H1 (cell line): Measurements from ENCODE around the gene ECEL1. TPM values are rescaled to one million over a fixed set of nuclear protein-coding genes. Genes with fewer than 3 reads are reported as not detected.
"Not testable (repeated sequence)": the region's sequence is repeated elsewhere in the genome, so short reads cannot be mapped to it uniquely, and the experiment has no call there.

ENCODE experiments used
- CTCF ChIA-PET: fragments of 300-600 bp; sonication (Branson Sonifier 250); formaldehyde crosslinking; loops from one replicate; lab custom pipeline; 2021; ENCODE audit not compliant: partially characterized antibody; lab: Charles Lee
- POLR2A ChIA-PET: fragments of 300-600 bp; sonication (Branson Sonifier 250); formaldehyde crosslinking; loops from one replicate; lab custom pipeline; 2021; ENCODE audit warnings: inconsistent platforms; ENCODE audit not compliant: partially characterized antibody; lab: Charles Lee
- DNase-seq, 2 experiments: peaks; one replicate each; pipeline versions ENCODE4 v3.0.0 to v3.0.0-alpha.2; 2010 to 2022; ENCODE audit warnings: low spot score in 2 of 2, low read depth in 1 of 2, mixed read lengths in 1 of 2
- FAIRE-seq: peaks from 2 replicates; lab custom pipeline; 2011; peaks lifted over from hg19 to GRCh38; lab: Jason Lieb, UNC
- H2AFZ ChIP-seq: 2 replicates; pipeline ENCODE4 v1.8.1; 2012; ENCODE audit warnings: low read length, inconsistent platforms
- H2AK5ac ChIP-seq: 2 replicates; pipeline ENCODE4 v1.6.1; 2013; ENCODE audit warnings: low read depth, low read length
- H2BK120ac ChIP-seq: replicated peaks from 2 replicates; pipeline ENCODE3; 2013; ENCODE audit warnings: low read depth, low read length, inconsistent platforms
- H2BK12ac ChIP-seq: 2 replicates; pipeline ENCODE4 v1.6.1; 2013; ENCODE audit warnings: low read depth, low read length
- H2BK15ac ChIP-seq: 2 replicates; pipeline ENCODE4 v1.6.1; 2013; ENCODE audit warnings: low read length
- H2BK20ac ChIP-seq: 2 replicates; pipeline ENCODE4 v1.6.1; 2013; ENCODE audit warnings: low read length
- H2BK5ac ChIP-seq: 2 replicates; pipeline ENCODE4 v1.6.1; 2013; ENCODE audit warnings: low read depth, low read length
- H3K14ac ChIP-seq: 2 replicates; pipeline ENCODE4 v1.6.1; 2013; ENCODE audit warnings: inconsistent platforms; ENCODE audit not compliant: insufficient read length
- H3K18ac ChIP-seq: 2 replicates; pipeline ENCODE4 v1.6.1; 2013; ENCODE audit warnings: low read length; ENCODE audit errors: extremely low read depth
- H3K23ac ChIP-seq: 2 replicates; pipeline ENCODE4 v1.6.1; 2013; ENCODE audit warnings: inconsistent platforms; ENCODE audit not compliant: insufficient read length
- H3K23me2 ChIP-seq: 2 replicates; pipeline ENCODE4 v1.6.1; 2013; ENCODE audit warnings: low read depth, low read length
- H3K27ac ChIP-seq: 2 replicates; pipeline ENCODE4 v1.6.1; 2011; ENCODE audit warnings: low read depth, low read length, inconsistent platforms
- H3K27me3 ChIP-seq, 4 experiments: replicated peaks in 1 of 4; 1 replicate in 1 of 4; 2 replicates in 3 of 4; pipeline versions ENCODE4 v1.6.1 to v1.8.1; 2011 to 2013; ENCODE audit warnings: low read length in 3 of 4, mild to moderate bottlenecking in 3 of 4, inconsistent platforms in 2 of 4, mixed read lengths in 2 of 4, moderate library complexity in 1 of 4; ENCODE audit not compliant: control insufficient read depth in 3 of 4, insufficient read depth in 3 of 4; ENCODE audit errors: extremely low read depth in 1 of 4
- H3K36me3 ChIP-seq, 4 experiments: 2 replicates each; pipeline versions ENCODE4 v1.6.1 to v1.8.1; 2011 to 2013; ENCODE audit warnings: mild to moderate bottlenecking in 4 of 4, low read length in 3 of 4, moderate library complexity in 2 of 4, control low read depth in 1 of 4, inconsistent platforms in 1 of 4; ENCODE audit not compliant: insufficient read depth in 4 of 4, control insufficient read depth in 2 of 4
- H3K4ac ChIP-seq: replicated peaks from 2 replicates; pipeline ENCODE3; 2013; ENCODE audit warnings: low read length, low read depth, mixed read lengths, inconsistent platforms; ENCODE audit not compliant: insufficient read length
- H3K4me1 ChIP-seq, 4 experiments: replicated peaks in 1 of 4; 1 replicate in 1 of 4; 2 replicates in 3 of 4; pipeline versions ENCODE4 v1.6.1 to v1.8.1; 2011 to 2013; ENCODE audit warnings: low read length in 3 of 4, inconsistent platforms in 2 of 4, mixed read lengths in 1 of 4; ENCODE audit not compliant: insufficient read depth in 4 of 4, control insufficient read depth in 3 of 4
- H3K4me2 ChIP-seq, 2 experiments: 2 replicates each; pipeline versions ENCODE4 v1.6.1 to v1.8.1; 2011 to 2013; ENCODE audit warnings: low read depth in 2 of 2, low read length in 2 of 2, control low read depth in 1 of 2, inconsistent platforms in 1 of 2, mild to moderate bottlenecking in 1 of 2; ENCODE audit not compliant: insufficient read depth in 1 of 2
- H3K4me3 ChIP-seq, 4 experiments: fragments of 200-600, 300-600 bp in 1 of 4; sonication (generic), shearing (Covaris generic), sonication (Bioruptor Twin) in 1 of 4; 2 replicates each; pipeline versions ENCODE4 v1.5.1 to v1.8.1; 2011 to 2016; ENCODE audit warnings: low read length in 4 of 4, low read depth in 3 of 4, control low read depth in 2 of 4, inconsistent platforms in 2 of 4, mild to moderate bottlenecking in 2 of 4, mixed read lengths in 1 of 4, moderate library complexity in 1 of 4; ENCODE audit not compliant: insufficient read depth in 2 of 4; ENCODE audit errors: extremely low read depth in 1 of 4
- H3K56ac ChIP-seq: replicated peaks from 2 replicates; pipeline ENCODE3; 2013; ENCODE audit warnings: low read depth, mild to moderate bottlenecking, mixed read lengths, low read length, inconsistent platforms; ENCODE audit not compliant: insufficient read length
- H3K79me1 ChIP-seq: 2 replicates; pipeline ENCODE4 v1.6.1; 2013; ENCODE audit warnings: low read depth, low read length, control low read depth
- H3K79me2 ChIP-seq, 2 experiments: 2 replicates each; pipeline versions ENCODE4 v1.6.1 to v1.8.1; 2012 to 2013; ENCODE audit warnings: low read length in 2 of 2, mild to moderate bottlenecking in 2 of 2, inconsistent platforms in 1 of 2; ENCODE audit not compliant: insufficient read depth in 2 of 2, control insufficient read depth in 1 of 2
- H3K9ac ChIP-seq, 4 experiments: replicated peaks in 1 of 4; 1 replicate in 1 of 4; 2 replicates in 3 of 4; pipeline versions ENCODE4 v1.6.1 to v1.8.1; 2011 to 2013; ENCODE audit warnings: low read depth in 3 of 4, low read length in 3 of 4, control low read depth in 2 of 4, mild to moderate bottlenecking in 2 of 4, moderate library complexity in 2 of 4, inconsistent platforms in 1 of 4; ENCODE audit errors: extremely low read depth in 1 of 4
- H3K9me3 ChIP-seq, 2 experiments: 2 replicates each; pipeline versions ENCODE4 v1.6.1 to v1.8.1; 2012 to 2013; ENCODE audit warnings: mild to moderate bottlenecking in 2 of 2, moderate library complexity in 2 of 2, control low read depth in 1 of 2, inconsistent platforms in 1 of 2, low read depth in 1 of 2, low read length in 1 of 2, mixed read lengths in 1 of 2; ENCODE audit not compliant: insufficient read depth in 2 of 2
- H4K20me1 ChIP-seq, 2 experiments: replicated peaks in 1 of 2; 2 replicates each; pipeline versions ENCODE3 to v1.8.1; 2011 to 2013; ENCODE audit warnings: inconsistent platforms in 2 of 2, low read length in 2 of 2, mild to moderate bottlenecking in 1 of 2; ENCODE audit not compliant: insufficient read depth in 2 of 2, control insufficient read depth in 1 of 2
- H4K5ac ChIP-seq: 2 replicates; pipeline ENCODE4 v1.6.1; 2013; ENCODE audit warnings: low read length, low read depth, mixed read lengths, inconsistent platforms; ENCODE audit not compliant: insufficient read length
- H4K8ac ChIP-seq: 2 replicates; pipeline ENCODE4 v1.8.0; 2013; ENCODE audit warnings: mild to moderate bottlenecking, moderate library complexity, low read length, inconsistent platforms; ENCODE audit not compliant: insufficient read depth; ENCODE audit errors: extremely low read depth
- H4K91ac ChIP-seq: replicated peaks from 2 replicates; pipeline ENCODE3; 2013; ENCODE audit warnings: low read length, mixed read lengths, inconsistent platforms; ENCODE audit not compliant: insufficient read length
- JUN ChIP-seq: IDR thresholded peaks from 2 replicates; pipeline ENCODE4 v1.6.1; 2011; ENCODE audit warnings: low read depth, mild to moderate bottlenecking, improper control_type of control experiment, low read length
- PHF8 ChIP-seq: fragments of 200-600 bp; sonication (generic); conservative IDR thresholded peaks from 2 replicates; pipeline ENCODE4 v1.7.1; 2012; ENCODE audit warnings: low read depth, mild to moderate bottlenecking, inconsistent platforms, low read length, moderate library complexity
- RAD21 ChIP-seq, 2 experiments: IDR thresholded peaks in 1 of 2; conservative IDR thresholded peaks in 1 of 2; 2 replicates each; pipeline ENCODE4 v1.6.1; 2011; ENCODE audit warnings: low read depth in 2 of 2, low read length in 2 of 2, improper control_type of control experiment in 1 of 2, inconsistent platforms in 1 of 2, mild to moderate bottlenecking in 1 of 2, moderate library complexity in 1 of 2
- USF2 ChIP-seq: IDR thresholded peaks from 2 replicates; pipeline ENCODE4 v1.6.1; 2011; ENCODE audit warnings: low read length, improper control_type of control experiment
- YY1 ChIP-seq: IDR thresholded peaks from 2 replicates; pipeline ENCODE4 v1.6.1; 2011; ENCODE audit warnings: low read depth, mild to moderate bottlenecking, low read length
- WGBS, 2 experiments: shearing (Covaris generic) in 1 of 2; methylation state at CpG; one replicate each; pipeline versions ENCODE4 v1.1.6 to v1.1.7; 2013 to 2015; ENCODE audit warnings: low lambda C conversion rate in 2 of 2, mixed read lengths in 2 of 2, inconsistent platforms in 1 of 2, low coverage in 1 of 2, missing lambda C conversion rate in 1 of 2; ENCODE audit not compliant: insufficient replicate concordance in 2 of 2, insufficient coverage in 1 of 2, insufficient read length in 1 of 2; ENCODE audit errors: extremely low coverage in 1 of 2, missing lambda C conversion rate in 1 of 2; 5-methylcytosine and 5-hydroxymethylcytosine counted together
- polyA plus RNA-seq, 7 experiments: library from polyadenylated mRNA; depleted of rRNA in 3 of 7; stranded (reverse) in 5 of 7; unstranded in 2 of 7; fragments of >200 nt in 5 of 7; fragments of 200-250 nt in 2 of 7; gene quantifications; 1 replicate in 5 of 7; 2 replicates in 1 of 7; 4 replicates in 1 of 7; pipeline versions ENCODE4 v1.2.1 to v1.2.3, GENCODE V29; 2011 to 2013; ENCODE audit warnings: missing spikeins in 2 of 7, mixed read lengths in 2 of 7
- total RNA-seq: library from RNA; stranded (reverse); fragmentation: NEBNext Ultra II Directional; extraction: Animal tissue kit (Norgen Biotek cat#: 25700); gene quantifications from 2 replicates; pipeline ENCODE4 v1.2.1, GENCODE V29; 2021

The ECEL1 gene
- total and polyA plus RNA-seq, 2 of the 8 experiments (the other 6 are each of a cell fraction or from before 2014, with no cell fraction given) = 7.7 to 20.2 TPM

DNA sequence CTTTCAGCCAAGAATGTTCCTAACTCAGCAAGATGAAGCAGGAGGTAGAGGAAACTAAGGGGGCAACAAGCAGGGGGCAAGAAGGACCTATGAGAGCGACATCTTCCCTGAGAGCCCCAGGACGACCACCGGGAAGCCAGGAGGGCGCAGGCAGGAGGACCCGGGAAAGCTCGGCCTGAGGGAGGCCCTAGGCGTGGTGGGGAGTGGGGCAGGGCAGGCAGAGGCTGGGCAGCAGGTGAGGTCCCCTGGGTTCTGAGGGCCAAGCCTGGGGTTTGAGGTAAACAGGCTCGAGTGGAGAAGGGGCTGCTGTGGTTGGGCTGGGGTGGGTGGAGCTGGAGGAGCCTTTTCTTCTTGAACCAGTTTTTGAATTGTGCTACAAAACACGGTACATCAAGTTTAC is 33.0 kb downstream of the ECEL1 start (continued):
- TF ChIP-seq RAD21 (IDR thresholded peaks at IDR 0.05 in 1 of 2, conservative IDR thresholded peaks at IDR 0.05 in 1 of 2; ENCODE audit: low read depth in 2 of 2, low read length in 2 of 2) (no peak), JUN (no peak), YY1 (no peak), USF2 (no peak), PHF8 (no peak)
- TF ChIP-seq, all 59 proteins: peak for 0

- CTCF ChIA-PET = interaction anchor here (1.3 to 2.3 kb wide), 3 partner anchors 13 to 70 kb away, joined by 5 to 20 read pairs (median 6); partner anchors contain the start of gene PRSS56
- 93% methylated on average over 3 of the region's 3 CpGs; no CpG with 5 or more reads in 1 of the 2 experiments for WGBS, 2 experiments
- H4K8ac ChIP-seq = not testable (repeated sequence)
Measured at GRCh38 chr2:232451645-232452044, 36.0 kb downstream of the ECEL1 start.

More at GRCh38 chr2:232451645-232452044, 36.0 kb downstream of the ECEL1 start:
- H2AFZ ChIP-seq, H4K20me1 ChIP-seq, H2BK20ac ChIP-seq, H3K23me2 ChIP-seq, H3K18ac ChIP-seq, H3K79me1 ChIP-seq, H2BK12ac ChIP-seq, H2BK15ac ChIP-seq, H3K14ac ChIP-seq, H3K4me2 ChIP-seq, H3K23ac ChIP-seq, H3K9ac ChIP-seq, FAIRE-seq, H3K79me2 ChIP-seq, H3K4me3 ChIP-seq, H3K4ac ChIP-seq, H4K91ac ChIP-seq, H3K9me3 ChIP-seq, H4K5ac ChIP-seq, H3K36me3 ChIP-seq, H3K27ac ChIP-seq, H3K4me1 ChIP-seq, H3K56ac ChIP-seq, H3K27me3 ChIP-seq, H2BK120ac ChIP-seq, POLR2A ChIA-PET, H2AK5ac ChIP-seq, DNase-seq, H2BK5ac ChIP-seq: not testable (repeated sequence)
